22Rv1 (cell line): ENCODE results near the gene MED25.

Experiments
- H3K27ac ChIP-seq: fragments of 450-650 bp; 2 replicates; pipeline ENCODE4 v1.5.1; 2017
- CTCF ChIP-seq: fragments of 450-650 bp; IDR thresholded peaks from 2 replicates; pipeline ENCODE4 v1.5.1; 2017; ENCODE audit warnings: mild to moderate bottlenecking
- ZFX ChIP-seq: fragments of 450-650 bp; IDR thresholded peaks from 2 replicates; pipeline ENCODE4 v1.6.1; 2017; ENCODE audit warnings: antibody characterized with exemption, borderline replicate concordance

MED25 gene

GRCh38 chr19:49864890-49865289, 46.8 kb downstream of the MED25 start:
- TF ChIP-seq ZFX, result no peak
- no peak for TF ChIP-seq CTCF
- peak overlapping the region; percentile 93 for H3K27ac ChIP-seq

- peak within 1 kb of the TSS; percentile 93 for H3K27ac ChIP-seq
- TF ChIP-seq CTCF (no peak), ZFX (no peak)
These were observed 49.1 kb downstream of the MED25 start, which contains the start of gene PNKP for GRCh38 chr19:49866933-49867782. TSS of gene PNKP (minus strand) at chr19:49867576. CDS start at chr19:49867204, 372 bp downstream.

- H3K27ac ChIP-seq, result peak overlapping the region; percentile 93
- TF ChIP-seq CTCF (no peak), ZFX (no peak)
These were observed 51.0 kb downstream of the MED25 start for GRCh38 chr19:49869009-49869483.

GRCh38 chr19:49869484-49870308, 51.6 kb downstream of the MED25 start:
- H3K27ac ChIP-seq, result peak overlapping the region; percentile 93
- TF ChIP-seq CTCF (no peak), ZFX (no peak)

- peak overlapping the region; percentile 93 for H3K27ac ChIP-seq
- no peak for TF ChIP-seq ZFX
- no peak for TF ChIP-seq CTCF
These were observed 52.3 kb downstream of the MED25 start for GRCh38 chr19:49870309-49870901.

- peak overlapping the region; percentile 93 for H3K27ac ChIP-seq
- TF ChIP-seq ZFX (no peak), CTCF (no peak)
These were observed 53.4 kb downstream of the MED25 start for GRCh38 chr19:49871349-49871985.
